ENCODE measurements around the gene FAM227A.
A peak's percentile ranks its signal among the peaks of the same experiment; 100 is the strongest.

The FAM227A gene

DNA sequence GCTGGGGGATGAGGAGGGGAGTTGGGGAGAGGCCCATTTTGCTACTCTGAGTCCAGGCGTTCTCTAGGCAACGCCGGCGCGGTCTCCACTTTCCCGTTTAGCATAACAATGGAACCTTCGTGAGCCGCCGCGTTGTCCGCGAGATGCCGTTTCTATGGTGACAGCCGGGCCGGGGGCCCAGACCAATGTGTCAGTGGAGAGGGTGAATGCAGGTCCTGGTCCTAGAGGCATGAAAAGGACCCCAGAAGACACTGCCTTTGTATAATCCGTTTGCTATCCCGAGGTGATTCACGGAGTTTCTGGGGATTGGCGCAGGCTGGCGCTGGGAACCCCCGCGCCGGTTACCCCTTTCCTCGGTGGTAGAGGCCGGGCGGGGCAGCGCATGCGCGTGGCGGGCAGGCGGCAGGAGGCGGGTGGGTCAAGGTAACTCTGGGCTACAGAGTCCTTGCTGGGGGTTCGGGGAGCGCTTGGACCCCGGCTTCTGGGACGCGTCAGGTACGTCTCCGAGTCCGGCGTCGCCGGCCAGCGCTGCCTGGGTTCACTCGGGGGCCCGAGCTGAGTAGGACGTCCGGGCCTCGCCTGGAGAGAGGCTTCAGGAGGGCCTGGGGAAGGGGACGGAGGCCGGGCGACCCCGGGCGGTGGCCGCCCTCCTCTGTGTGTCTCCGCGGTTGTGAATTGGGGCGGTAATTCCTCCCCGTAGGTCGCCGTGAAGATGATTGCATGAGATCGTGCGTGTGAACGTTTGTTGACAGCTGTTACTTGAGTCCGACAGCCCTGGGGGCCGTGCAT, at the start of gene FAM227A, which contains the start of gene CBY1:
Gene FAM227A, minus strand, starts transcription at position 137 of the 789 bp plus-strand sequence. CDS start 6,224 bp downstream, outside the sequence.
Gene CBY1, plus strand, starts transcription at position 383 of the 789 bp plus-strand sequence. CDS start 11,417 bp downstream, outside the sequence.
- DNase-seq, result peak; percentile 82

DNA sequence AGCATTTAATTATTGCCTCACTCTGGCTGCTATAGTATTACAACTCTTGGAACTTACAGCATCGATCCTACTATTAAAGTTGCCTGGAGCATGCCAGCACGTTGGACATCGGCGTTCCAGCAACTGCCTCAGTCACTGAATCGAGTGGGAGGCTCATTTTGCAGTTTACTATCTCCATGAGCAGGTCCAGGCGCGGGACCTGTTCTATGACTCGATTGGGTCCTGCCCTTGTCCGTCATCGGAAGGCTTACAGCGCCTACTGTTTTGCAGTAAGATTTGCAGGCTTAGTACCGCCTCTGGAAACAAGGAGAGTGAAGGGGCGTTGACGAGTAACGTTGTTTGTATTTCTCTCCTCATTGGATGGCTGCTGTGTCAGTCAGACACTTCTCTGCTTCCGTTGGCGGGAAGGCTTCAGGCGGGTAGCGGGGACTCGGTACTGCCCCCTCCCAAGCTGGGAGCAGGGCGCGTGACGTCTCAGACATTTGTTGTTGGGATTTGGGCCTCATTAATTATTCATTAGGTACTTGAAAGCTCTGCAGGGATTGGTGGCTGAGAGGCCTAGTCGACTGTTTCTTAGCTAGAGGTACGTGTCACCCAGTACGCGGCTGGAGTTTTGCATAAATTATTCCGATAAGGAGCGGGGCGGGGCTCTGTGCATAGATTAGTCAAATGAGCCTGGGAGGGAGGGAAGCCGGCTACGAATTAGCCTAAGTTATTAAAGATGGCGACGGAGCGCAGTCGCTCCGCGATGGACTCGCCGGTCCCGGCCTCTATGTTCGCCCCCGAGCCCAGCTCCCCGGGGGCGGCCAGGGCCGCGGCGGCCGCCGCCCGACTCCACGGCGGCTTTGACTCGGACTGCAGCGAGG, 49.3 kb upstream of the FAM227A start, which contains the start of gene GTPBP1:
Gene GTPBP1, plus strand, starts transcription at position 710 of the 866 bp plus-strand sequence. Its CDS starts 12 bp downstream, at position 722.
- peak; percentile 93 for DNase-seq

- no peak for DNase-seq
Observed at GRCh38 chr22:38704654-38705234, 48.6 kb upstream of the FAM227A start.

DNA sequence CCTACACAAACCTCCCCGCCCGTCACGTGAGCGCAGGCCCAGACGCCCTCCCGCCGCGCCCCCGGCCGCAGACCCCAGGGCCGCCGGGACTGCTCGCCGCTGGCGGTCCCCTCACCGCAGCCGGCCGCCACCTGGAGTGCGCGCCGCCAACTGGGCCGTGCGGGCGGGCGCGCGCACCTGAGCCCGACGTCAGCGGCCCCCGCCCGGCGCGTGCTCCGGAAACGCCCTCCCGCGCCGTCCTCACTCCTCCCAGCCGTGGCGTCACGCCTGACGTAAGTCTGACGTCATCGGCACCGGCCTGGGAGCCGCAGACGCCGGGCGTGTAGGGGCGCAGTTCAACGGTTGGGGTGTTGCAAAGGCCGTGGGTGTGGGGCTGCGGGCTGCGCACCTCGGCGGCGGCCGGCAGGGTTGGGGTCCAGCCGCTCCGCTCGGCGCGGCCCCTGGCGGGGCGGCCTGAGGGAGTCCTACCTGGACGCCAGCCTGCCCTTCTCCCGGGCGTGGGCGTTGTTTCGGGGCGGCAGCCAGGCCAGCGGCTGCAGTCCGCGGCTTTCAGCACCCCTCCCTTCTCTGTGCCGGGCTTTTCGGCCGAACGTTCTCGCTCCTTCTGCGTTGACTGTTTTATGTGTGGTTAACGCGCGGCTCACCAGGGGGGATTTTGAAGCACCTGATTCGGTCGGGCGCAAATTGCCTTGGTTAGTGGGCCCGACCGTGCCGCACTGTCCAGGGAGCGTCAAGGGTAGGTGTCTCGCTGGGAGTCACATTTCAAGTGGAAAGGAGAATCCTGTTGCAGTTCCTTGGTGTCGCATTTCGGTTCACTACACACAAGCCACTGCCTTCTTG, 44.8 kb upstream of the FAM227A start, which contains the start of gene JOSD1:
Gene JOSD1, minus strand, starts transcription at position 155 of the 840 bp plus-strand sequence. CDS start 956 bp downstream, outside the sequence.
- DNase-seq, result peak; percentile 99

DNA sequence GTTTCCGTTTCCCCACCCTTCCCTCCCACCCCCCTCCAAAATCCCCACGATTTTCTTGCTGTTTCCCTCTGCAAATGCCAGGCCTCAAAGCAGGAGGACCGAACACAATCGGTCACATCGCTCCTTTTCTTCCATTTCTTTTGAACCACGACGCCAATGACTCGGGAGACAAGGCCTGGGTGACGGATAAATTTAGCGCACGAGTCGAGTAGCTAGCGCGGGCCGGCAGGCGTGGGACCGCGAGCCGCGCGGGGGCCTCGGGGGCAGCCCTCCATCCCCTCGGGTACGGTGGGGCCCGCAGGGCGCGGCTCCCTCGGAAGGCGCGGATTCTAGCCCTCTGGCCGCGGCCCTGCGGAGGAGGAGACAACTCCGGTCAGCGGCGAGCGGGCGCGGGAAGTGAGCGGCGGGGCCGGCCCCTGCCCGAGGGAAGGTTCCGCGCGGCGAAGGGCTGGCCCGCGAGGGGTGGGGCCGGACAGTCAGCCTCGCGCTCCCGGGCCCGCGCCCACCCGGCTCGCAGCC, 44.1 kb upstream of the FAM227A start:
- DNase-seq, result no peak

- no peak for DNase-seq
Observed at GRCh38 chr22:38699784-38700183, 43.6 kb upstream of the FAM227A start.

GRCh38 chr22:38699143-38699542, 43.0 kb upstream of the FAM227A start:
- DNase-seq, result no peak

DNA sequence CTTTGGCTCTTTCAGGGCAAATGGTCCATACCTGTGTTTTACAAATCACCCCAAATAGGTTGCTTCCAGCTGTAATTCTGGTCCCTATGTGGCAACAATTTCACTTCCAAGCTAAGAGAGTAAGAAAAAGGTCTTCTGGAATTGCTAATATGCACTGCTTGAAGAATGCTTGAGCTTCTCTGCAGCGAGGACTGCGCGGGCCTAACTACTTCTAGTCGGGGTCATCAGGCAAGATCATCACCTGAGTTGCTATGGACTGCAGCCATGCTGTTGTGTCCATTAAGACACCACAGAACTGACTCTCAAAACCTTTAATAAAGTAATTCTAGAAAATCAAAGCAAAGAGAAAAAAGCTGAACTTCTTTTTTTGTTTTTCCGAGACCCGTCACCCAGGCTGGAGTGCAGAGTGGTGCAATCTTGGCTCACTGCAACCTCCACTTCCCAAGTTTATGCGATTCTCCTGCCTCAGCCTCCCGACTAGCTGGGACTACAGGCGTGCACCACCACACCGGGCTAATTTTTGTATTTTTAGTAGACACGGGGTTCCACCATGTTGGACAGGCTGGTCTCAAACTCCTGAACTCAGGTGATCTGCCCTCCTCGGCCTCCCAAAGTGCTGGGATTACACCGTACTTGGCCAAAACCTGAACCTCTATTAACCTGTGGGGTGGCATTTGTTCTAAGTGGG, 42.4 kb upstream of the FAM227A start:
- DNase-seq, result no peak

GRCh38 chr22:38697425-38698089, 41.4 kb upstream of the FAM227A start:
- no peak for DNase-seq

GRCh38 chr22:38696606-38697424, 40.6 kb upstream of the FAM227A start:
- peak; percentile 20 for DNase-seq

DNA sequence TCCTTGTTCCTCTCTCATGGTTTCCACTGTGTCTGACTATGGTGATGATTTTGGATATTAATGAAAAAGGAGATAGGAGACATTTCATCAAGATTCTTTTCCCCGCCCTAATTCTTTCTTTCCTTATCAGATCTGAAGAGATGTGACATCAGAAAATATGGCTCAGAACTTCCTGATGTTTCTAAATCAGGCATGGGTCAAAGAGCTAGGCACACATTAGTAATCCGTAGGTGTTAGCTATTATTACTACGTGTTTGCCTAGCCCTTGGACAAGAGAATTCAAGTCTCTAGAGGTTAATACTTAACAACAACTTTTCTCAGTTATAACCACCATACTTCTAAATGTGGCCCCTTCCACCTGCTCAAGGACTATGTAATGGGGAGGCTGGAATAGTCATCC, 38.7 kb upstream of the FAM227A start:
- no peak for DNase-seq

DNA sequence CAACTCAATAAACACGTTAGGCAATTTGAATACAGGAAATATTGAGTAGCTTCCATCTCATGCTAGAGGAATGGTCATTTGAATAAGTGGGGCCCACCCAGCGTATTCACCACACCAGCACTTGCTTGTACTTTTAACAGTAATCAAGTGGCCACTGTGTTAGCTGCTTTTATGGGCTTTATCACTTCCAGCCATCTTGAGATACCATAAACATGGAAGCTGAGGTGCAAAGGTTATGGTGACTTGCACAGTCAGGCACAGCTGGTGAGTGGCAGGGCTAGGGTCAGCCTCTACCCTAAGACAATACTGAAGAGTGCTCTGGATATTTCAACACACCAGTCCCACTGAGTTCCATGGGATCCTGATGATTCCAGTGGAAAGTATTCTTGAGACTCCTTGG, 37.9 kb upstream of the FAM227A start:
- no peak for DNase-seq

DNA sequence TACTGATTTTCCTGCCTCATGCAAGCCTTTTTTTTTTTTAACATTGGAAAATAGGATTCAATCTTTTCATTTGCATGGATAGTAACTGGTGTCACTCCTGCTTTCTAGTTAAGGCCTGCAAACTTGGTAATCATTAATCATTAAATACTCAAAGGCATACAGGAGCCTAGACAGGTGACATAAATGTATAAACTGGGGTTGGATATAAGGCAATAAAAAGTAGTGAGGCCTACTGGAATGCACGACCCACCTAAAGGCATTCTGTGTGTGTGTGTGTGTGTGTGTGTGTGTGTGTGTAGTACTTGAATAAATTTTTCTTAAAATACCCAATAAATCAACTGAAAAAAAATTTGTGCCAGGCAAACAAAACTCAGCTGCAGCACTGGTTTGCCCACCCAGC, 33.5 kb upstream of the FAM227A start:
- no peak for DNase-seq

- DNase-seq, result no peak
Observed at GRCh38 chr22:38685761-38686160, 29.6 kb upstream of the FAM227A start.

- no peak for DNase-seq
Observed at GRCh38 chr22:38684895-38685294, 28.7 kb upstream of the FAM227A start.

GRCh38 chr22:38681582-38682335, 25.6 kb upstream of the FAM227A start, which contains the start of gene TOMM22:
Gene TOMM22, plus strand, starts transcription at chr22:38681957. Its CDS starts 22 bp downstream, at chr22:38681979.
- DNase-seq, result peak; percentile 78

- no peak for DNase-seq
Observed at GRCh38 chr22:38675833-38676232, 19.6 kb upstream of the FAM227A start.

GRCh38 chr22:38674888-38675287, 18.7 kb upstream of the FAM227A start:
- no peak for DNase-seq
